Omental fat pad (tissue), 4 donors: ENCODE results near the gene MAGEB17. TPM values are rescaled to one million over a fixed set of nuclear protein-coding genes. Genes with fewer than 3 reads are reported as not detected.
"Not testable (repeated sequence)": the region's sequence is repeated elsewhere in the genome, so short reads cannot be mapped to it uniquely, and the experiment has no call there.

Experiments used
- ATAC-seq: fragments of 150-250 bp; one replicate; pipeline ENCODE4 v1.9.1; 2016; ENCODE audit warnings: mild to moderate bottlenecking, moderate library complexity; ENCODE audit not compliant: low FRiP score
- DNase-seq: peaks from one replicate; pipeline ENCODE4 v3.0.0-alpha.2; 2019; ENCODE audit warnings: low spot score
- total RNA-seq, 4 donors: library from RNA; depleted of rRNA; stranded (reverse); fragments of >200 nt; gene quantifications; one replicate each; pipeline ENCODE4 v1.1.0, GENCODE V29; 2016
- TF ChIP-seq, protein P1 (sequence below), 3 donors: fragments of 450-650 bp; IDR thresholded peaks; one replicate each; pipeline ENCODE4 v1.5.1; 2016 to 2017; ENCODE audit warnings: antibody characterized with exemption in 3 of 3, mild to moderate bottlenecking in 3 of 3, moderate library complexity in 2 of 3

The MAGEB17 gene
- total RNA-seq, 4 donors from 2014 or later = not detected

DNA sequence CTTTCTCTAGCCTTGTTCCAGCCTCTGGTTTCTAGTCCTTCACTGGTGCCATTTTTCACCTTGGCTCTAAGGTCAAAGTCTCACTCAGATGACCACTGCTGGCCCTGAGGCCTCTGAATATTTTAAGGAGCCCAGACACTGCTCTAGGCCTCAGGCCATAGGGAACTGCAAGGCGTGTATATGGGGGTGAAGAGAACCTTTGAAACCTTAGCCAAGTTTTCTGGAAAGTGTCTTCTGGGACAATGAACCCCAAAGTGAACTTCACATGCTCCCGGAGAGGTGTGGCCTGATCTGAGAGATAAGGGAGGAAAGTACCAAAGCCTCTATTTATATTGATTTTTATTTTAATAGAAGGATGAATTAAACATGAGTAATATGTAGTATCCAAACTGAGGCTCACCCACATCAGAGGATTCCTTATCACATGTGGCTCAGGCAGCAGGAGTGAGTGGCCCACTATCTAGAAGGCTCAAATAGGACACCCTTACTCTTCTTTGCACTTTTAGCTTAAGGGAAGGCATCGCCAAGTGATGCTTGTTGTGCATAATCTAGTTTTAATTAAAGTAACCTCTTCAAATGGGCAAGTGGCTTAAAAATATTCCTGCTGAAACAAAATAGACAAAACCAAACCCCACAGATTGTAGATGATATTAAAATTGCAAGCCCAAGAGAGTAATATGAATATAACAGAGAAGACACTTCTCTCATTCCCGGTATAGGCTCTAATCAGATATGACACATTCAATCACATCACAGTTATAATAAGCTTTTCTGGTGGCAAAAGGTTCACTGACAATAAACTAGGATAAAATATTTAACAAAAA is 25.6 kb upstream of the MAGEB17 start:
- ATAC-seq (no peak), DNase-seq (no peak)
- TF ChIP-seq, protein P1, sequence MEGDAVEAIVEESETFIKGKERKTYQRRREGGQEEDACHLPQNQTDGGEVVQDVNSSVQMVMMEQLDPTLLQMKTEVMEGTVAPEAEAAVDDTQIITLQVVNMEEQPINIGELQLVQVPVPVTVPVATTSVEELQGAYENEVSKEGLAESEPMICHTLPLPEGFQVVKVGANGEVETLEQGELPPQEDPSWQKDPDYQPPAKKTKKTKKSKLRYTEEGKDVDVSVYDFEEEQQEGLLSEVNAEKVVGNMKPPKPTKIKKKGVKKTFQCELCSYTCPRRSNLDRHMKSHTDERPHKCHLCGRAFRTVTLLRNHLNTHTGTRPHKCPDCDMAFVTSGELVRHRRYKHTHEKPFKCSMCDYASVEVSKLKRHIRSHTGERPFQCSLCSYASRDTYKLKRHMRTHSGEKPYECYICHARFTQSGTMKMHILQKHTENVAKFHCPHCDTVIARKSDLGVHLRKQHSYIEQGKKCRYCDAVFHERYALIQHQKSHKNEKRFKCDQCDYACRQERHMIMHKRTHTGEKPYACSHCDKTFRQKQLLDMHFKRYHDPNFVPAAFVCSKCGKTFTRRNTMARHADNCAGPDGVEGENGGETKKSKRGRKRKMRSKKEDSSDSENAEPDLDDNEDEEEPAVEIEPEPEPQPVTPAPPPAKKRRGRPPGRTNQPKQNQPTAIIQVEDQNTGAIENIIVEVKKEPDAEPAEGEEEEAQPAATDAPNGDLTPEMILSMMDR (IDR thresholded peaks at IDR 0.05) = no peak

DNA sequence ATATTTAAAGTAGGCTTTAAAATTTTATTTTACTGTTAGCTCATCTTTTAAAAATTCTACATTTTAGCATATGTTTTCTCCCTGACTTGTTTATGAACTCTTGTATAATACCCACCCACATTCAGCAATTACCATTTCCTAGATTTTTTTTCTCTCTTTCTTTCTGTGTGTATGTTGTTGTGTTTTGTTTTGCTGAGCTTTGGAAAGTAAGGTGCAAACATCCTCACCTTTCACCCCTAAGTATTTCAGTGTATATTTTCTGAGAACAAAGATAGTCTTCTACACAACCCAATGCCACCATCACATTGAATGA is 25.1 kb upstream of the MAGEB17 start:
- DNase-seq = no peak
- TF ChIP-seq, protein P1 (IDR thresholded peaks at IDR 0.05) = no peak
- ATAC-seq = no peak

DNA sequence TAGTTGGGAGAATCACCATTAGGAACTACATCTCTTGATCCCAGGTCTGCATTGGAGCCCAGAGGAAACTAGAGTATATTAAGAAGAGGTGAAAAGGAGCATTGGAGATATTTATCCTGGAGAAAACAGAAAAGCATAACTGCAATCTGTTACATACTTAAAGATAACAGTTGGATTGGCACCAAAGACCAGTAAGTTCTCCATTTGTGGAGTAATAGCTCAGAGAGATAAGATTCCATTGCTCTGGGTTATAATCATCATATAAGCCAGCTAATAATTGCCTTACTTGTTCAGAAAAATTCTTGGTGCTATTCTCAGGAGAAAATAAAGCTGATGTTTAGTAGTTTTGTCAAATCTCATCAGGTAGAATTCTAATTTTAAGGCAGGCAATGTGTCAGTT is 23.3 kb upstream of the MAGEB17 start:
- TF ChIP-seq, protein P1 (IDR thresholded peaks at IDR 0.05) = no peak
- no peak for ATAC-seq
- DNase-seq = no peak

DNA sequence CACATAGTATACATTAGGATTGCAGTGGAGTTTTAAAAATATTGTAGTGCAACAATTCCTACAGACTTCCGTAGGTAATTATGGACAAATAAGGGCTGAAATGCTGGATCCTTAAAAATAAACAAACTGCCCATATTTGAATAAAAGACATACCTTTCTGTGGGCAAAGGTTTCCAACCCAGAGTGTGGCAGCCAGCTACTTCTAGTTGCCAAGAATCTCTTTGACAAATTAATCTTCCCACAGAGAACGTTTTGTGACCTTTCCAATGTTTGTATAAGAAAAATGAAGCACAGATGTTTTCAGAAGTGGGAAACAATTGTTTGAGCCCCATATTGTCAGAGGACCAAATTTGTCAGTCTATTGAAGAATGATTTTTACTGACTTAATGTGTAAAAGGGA is 22.9 kb upstream of the MAGEB17 start:
- DNase-seq = no peak
- no peak for ATAC-seq
- TF ChIP-seq, protein P1 (IDR thresholded peaks at IDR 0.05) = no peak

DNA sequence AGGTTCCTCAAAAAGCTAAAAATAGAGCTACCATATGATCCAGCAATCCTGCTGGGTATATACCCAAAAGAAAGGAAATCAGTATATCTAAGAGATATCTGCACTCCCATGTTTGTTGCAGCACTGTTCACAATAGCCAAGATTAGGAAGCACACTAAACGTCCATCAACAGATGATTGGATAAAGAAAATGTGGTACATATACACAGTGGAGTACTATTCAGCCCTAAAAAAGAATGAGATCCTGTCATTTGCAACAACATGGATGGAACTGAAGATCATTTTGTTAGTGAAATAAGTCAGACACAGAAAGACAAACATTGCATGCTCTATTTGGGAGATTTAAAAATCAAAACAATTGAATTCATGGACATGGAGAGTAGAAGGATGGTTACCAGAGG is 22.2 kb upstream of the MAGEB17 start:
- DNase-seq = not testable (repeated sequence)

DNA sequence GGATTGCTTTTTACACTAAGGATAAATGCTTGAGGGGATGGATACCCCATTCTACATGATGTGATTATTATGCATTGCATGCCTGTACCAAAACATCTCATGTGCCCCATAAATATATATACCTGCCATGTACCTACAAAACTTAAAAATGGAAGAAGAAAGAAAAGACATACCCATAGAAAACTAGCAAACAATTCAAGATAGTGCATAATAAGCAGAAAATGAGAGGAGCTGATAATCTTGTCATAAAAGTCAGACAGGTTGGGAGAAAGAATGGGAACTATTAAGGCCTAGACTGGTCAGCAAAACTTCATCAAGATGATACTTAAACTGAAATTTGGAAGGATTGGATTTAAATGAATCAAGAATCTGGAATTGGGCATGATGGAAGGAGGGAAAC is 21.6 kb upstream of the MAGEB17 start:
- TF ChIP-seq, protein P1 (IDR thresholded peaks at IDR 0.05) = no peak
- DNase-seq (no peak), ATAC-seq (no peak)

More for the DNA sequence above, 22.2 kb upstream of the MAGEB17 start:
- ATAC-seq = not testable (repeated sequence)

DNA sequence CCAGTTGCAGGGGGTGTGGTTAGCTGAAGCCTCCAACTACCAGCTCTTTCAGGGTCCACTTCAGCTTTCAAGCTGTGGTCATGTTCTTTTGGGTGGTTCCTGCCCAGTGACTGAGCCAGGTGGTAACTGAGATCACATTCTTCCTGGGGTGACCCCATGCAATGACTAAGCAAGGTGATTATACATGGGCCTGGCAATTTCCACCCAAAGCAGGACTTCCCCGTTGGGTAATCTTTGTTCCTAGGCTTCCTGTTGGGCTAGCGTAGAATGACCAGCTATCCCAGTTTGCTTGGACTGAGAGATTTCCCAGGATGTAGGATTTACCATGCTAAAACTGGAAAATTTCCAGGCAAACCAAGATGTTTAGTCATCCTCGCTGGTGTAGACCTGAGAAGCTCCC is 18.4 kb upstream of the MAGEB17 start:
- TF ChIP-seq, protein P1 (IDR thresholded peaks at IDR 0.05) = no peak
- ATAC-seq (no peak), DNase-seq (no peak)
